Aorta (tissue), 5 donors: ENCODE measurements around the gene RGL3. TPM values are rescaled to one million over a fixed set of nuclear protein-coding genes. Genes with fewer than 3 reads are reported as not detected.
A peak's percentile ranks its signal among the peaks of the same experiment; 100 is the strongest.
"Not testable (repeated sequence)": the region's sequence is repeated elsewhere in the genome, so short reads cannot be mapped to it uniquely, and the experiment has no call there.

Source experiments
- ATAC-seq: fragments of 200-7000 bp; cut with Tn5 transposase; one replicate; pipeline ENCODE4 v1.9.1; 2022; ENCODE audit warnings: moderate library complexity; ENCODE audit not compliant: low FRiP score
- DNase-seq, 2 donors: peaks; one replicate each; pipeline ENCODE4 v3.0.0-alpha.2; 2020
- H3K27ac ChIP-seq, 2 donors: one replicate each; pipeline ENCODE4 v1.5.1; 2013; ENCODE audit warnings: low read length in 2 of 2, mild to moderate bottlenecking in 2 of 2, moderate library complexity in 2 of 2, control low read depth in 1 of 2, inconsistent platforms in 1 of 2, low read depth in 1 of 2
- H3K27me3 ChIP-seq, 2 donors: one replicate each; pipeline ENCODE4 v1.6.1; 2013; ENCODE audit warnings: control low read depth in 1 of 2, low read length in 1 of 2, mild to moderate bottlenecking in 1 of 2, moderate library complexity in 1 of 2; ENCODE audit not compliant: insufficient read depth in 2 of 2, control insufficient read depth in 1 of 2
- H3K36me3 ChIP-seq, 2 donors: one replicate each; pipeline ENCODE4 v1.6.1; 2013; ENCODE audit warnings: control low read depth in 1 of 2, low read length in 1 of 2, mild to moderate bottlenecking in 1 of 2; ENCODE audit not compliant: insufficient read depth in 2 of 2, control insufficient read depth in 1 of 2
- H3K4me1 ChIP-seq, 2 donors: one replicate each; pipeline ENCODE4 v1.6.1; 2013; ENCODE audit warnings: low read length in 2 of 2, control low read depth in 1 of 2, mild to moderate bottlenecking in 1 of 2, moderate library complexity in 1 of 2; ENCODE audit not compliant: insufficient read depth in 2 of 2, control insufficient read depth in 1 of 2
- H3K4me3 ChIP-seq, 2 donors: one replicate each; pipeline ENCODE4 v1.5.1; 2013; ENCODE audit warnings: low read length in 2 of 2, control low read depth in 1 of 2, mild to moderate bottlenecking in 1 of 2
- H3K9me3 ChIP-seq: one replicate; pipeline ENCODE4 v1.6.1; 2013; ENCODE audit warnings: mild to moderate bottlenecking, low read length; ENCODE audit not compliant: control insufficient read depth
- WGBS, 2 donors: extraction: QIAGEN DNeasy Blood & Tissue Kit; methylation state at CpG; one replicate each; pipeline ENCODE4 v1.1.7; 2013; 5-methylcytosine and 5-hydroxymethylcytosine counted together
- intact Hi-C, 2 donors: fragments of 100-400 bp; cut with DNase I; formaldehyde crosslinking; loops; one replicate each; pipeline versions ENCODE4 v1.14.2 to v1.15.0; 2022
- polyA plus RNA-seq, 2 donors: library from polyadenylated mRNA; stranded (reverse); fragments of 200-250 nt; gene quantifications; one replicate each; pipeline ENCODE4 v1.2.3, GENCODE V29; 2013
- total RNA-seq, 2 donors: library from RNA; stranded (reverse); fragmentation: NEBNext Ultra II Directional; extraction: Animal tissue kit (Norgen Biotek cat#: 25700); gene quantifications; one replicate each; pipeline ENCODE4 v1.2.1, GENCODE V29; 2021
- donor health status: healthy with polysubstance abuse.
- donor health status: Bipolar disorder and iron deficiency.
- donor health status: DM: no; HTN: no; CAD: no.
- donor health status: DM: no; HTN: no; CAD: no.
- donor health status: DM: yes; HTN: yes; CAD: no.

Gene RGL3
- total and polyA plus RNA-seq, 4 donors = 14.5 to 78.5 (median 40.9) TPM

DNA sequence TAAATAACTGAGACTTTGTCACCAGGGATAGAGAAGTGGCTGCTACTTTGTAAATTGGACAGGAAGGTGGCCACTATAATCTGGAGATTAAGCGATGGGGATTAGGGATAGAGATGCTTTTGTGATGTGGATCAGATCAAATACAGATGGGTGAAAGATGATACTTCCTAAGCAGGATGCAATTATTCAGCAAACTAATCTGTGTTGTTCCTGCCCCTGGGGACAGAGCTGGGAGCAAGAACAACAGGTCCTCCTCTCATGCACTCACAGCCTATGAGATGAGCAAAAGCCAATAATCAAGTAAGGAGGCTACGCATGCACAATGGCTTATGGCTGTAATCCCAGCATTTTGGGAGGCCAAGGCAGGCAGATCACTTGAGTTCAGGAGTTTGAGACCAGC lies 4.6 kb downstream of the RGL3 start:
- Histone ChIP-seq H3K27me3 (no peaks in the 10 kb centered on the region), H3K9me3 (no peaks in the 10 kb centered on the region), H3K4me3 (no peak overlapping the region), H3K36me3 (no peaks in the 10 kb centered on the region), H3K27ac (no peak overlapping the region), H3K4me1 (no peaks in the 10 kb centered on the region)
- intact Hi-C loops = no loop called here
- ATAC-seq (no peak), DNase-seq (no peak)
- 93% methylated on average over 2 of the region's 2 CpGs for WGBS, 2 donors

DNA sequence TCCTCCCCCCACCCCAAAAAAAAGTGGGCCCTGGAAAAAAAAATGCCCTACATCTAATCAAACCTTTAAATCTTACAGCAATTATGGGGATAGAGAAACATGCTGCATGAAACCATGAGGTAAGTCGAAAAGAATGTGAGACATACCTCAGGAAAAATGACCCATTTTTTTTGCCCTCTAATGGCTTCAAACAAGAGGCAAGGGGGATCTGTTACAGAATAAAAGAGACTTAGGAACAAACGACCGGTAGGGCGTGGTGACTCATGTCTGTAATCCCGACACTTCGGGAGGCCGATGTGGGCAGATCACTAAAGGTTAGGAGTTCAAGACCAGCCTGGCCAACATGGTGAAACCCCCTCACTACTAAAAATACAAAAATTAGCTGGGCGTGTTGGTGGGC lies 8.4 kb downstream of the RGL3 start:
- intact Hi-C loops = no loop called here
- WGBS, 2 donors = 64 to 71% methylated on average over 8 of the region's 8 CpGs

GRCh38 chr19:11408591-11408990 lies 10.5 kb downstream of the RGL3 start:
- Histone ChIP-seq H3K9me3 (no peaks in the 10 kb centered on the region), H3K36me3 (no peaks in the 10 kb centered on the region), H3K27me3 (no peaks in the 10 kb centered on the region), H3K4me3 (no peak overlapping the region), H3K27ac (no peak overlapping the region), H3K4me1 (no peaks in the 10 kb centered on the region)
- intact Hi-C loops = no loop called here
- 83 to 90% methylated on average over 4 of the region's 4 CpGs for WGBS, 2 donors
- ATAC-seq = no peak
- no peak for DNase-seq

More for the DNA sequence above, 8.4 kb downstream of the RGL3 start:
- DNase-seq (no peak), ATAC-seq (no peak)
- Histone ChIP-seq H3K27me3 (no peaks in the 10 kb centered on the region), H3K27ac (no peak overlapping the region), H3K9me3 (no peaks in the 10 kb centered on the region), H3K36me3 (no peaks in the 10 kb centered on the region), H3K4me1 (no peaks in the 10 kb centered on the region), H3K4me3 (no peak overlapping the region)

DNA sequence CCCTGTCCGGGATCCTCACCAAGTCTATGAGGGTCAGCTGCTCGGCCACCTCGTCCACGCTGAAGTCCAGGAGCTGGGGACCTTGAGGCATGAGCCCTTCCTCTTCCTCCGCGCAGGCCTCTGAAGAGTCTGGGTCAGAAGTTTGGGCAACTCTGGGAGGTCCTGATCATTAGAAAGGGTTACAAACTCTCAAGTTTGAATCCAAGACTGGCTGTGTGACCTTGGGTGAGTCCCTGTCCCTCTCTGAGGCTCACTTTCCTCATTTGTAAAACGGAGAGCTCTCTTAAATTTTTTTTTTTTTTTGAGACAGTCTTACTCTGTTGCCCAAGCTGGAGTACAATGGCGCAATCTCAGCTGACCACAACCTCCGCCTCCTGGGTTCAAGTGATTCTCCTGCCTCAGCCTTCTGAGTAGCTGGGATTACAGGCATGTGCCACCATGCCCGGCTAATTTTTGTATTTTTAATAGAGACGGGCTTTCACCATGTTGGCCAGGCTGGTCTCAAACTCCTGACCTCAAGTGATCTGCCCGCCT lies 12.3 kb downstream of the RGL3 start:
- H3K4me1 ChIP-seq, DNase-seq, intact Hi-C loops, H3K4me3 ChIP-seq, ATAC-seq, H3K27ac ChIP-seq, H3K27me3 ChIP-seq, H3K9me3 ChIP-seq, H3K36me3 ChIP-seq: not testable (repeated sequence)
- WGBS, 2 donors = 80 to 86% methylated on average over 12 of the region's 12 CpGs

DNA sequence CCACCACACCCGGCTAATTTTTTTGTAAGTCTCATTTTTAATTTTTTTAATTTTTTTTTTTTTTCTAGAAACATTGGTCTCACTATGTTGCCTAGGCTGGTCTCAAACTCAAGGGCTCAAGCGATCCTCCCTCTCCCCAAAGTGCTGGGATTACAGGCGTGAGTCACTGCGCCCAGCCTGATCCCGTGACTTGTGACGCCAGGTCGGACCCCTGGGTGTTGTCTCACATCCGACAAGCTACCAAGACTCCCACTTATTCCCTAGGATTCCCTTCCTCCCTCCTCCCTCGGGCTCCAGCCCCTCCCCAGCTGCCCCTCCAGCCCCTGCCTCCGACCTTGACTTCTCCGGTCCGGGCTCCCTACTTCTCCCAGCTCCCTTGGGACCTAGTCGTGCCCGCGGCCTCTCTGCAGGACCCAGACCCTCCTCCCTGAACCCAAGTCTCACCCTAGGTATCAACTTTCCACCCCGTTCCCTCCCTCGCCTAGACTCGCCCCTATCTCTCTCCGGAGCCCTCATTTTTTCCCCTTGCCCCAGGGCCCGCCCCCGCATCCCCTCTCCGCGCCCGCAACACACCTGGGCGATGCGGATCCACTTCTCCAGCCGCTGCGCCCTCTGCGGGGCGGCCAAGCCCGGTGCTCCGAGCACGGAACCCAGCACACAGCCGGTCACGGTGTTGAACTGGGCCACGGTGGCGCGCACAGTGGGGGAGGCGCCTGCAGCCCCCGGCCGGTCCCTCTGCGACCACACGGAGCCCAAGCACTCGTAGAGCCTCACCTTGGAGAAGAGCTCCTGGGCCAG lies 13.1 kb downstream of the RGL3 start:
- Histone ChIP-seq H3K27ac (no peak overlapping the region), H3K4me1 (no peaks in the 10 kb centered on the region), H3K27me3 (no peaks in the 10 kb centered on the region), H3K4me3 (no peak overlapping the region), H3K36me3 (no peaks in the 10 kb centered on the region), H3K9me3 (no peaks in the 10 kb centered on the region)
- DNase-seq = peak in 1 of 2 donors; percentile 75
- ATAC-seq = no peak
- intact Hi-C loops = no loop called here
- WGBS, 2 donors = 25 to 45% methylated on average over 44 of the region's 44 CpGs

DNA sequence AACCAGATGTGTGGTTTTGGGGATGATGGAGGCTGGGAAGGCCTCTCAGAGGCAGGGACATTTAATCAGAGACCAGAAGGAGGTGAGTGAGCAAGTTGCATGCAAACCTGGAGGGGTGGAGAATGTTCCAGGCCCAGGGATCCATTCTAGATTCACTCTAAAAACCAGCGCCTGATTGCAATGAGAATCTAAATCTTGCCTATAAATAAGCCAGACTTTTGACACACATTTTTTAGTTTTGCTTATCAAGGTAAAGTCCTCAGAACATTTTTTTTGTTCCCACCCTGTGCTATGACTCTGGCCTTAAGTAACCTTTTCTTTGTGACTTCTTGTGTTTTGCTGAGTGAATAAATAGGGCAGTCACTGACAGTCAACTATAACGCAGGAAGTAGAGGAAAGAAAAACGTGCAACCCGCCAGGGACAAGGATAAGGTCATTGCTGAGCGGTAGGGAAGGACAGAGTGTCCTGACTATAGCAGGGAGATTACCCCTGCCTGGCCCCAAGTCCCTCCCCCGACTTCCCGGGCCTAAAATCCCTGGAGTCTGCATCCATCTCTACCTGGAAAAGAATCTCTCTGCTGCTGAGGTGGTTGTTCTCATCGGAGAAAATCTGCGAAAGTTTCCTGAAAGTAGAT lies 14.4 kb downstream of the RGL3 start:
- Histone ChIP-seq H3K27ac (no peak overlapping the region), H3K27me3 (no peaks in the 10 kb centered on the region), H3K36me3 (no peaks in the 10 kb centered on the region), H3K9me3 (no peaks in the 10 kb centered on the region), H3K4me1 (no peaks in the 10 kb centered on the region), H3K4me3 (no peak overlapping the region)
- WGBS, 2 donors = 55 to 66% methylated on average over 9 of the region's 9 CpGs
- DNase-seq = no peak
- intact Hi-C loops = no loop called here
- no peak for ATAC-seq

DNA sequence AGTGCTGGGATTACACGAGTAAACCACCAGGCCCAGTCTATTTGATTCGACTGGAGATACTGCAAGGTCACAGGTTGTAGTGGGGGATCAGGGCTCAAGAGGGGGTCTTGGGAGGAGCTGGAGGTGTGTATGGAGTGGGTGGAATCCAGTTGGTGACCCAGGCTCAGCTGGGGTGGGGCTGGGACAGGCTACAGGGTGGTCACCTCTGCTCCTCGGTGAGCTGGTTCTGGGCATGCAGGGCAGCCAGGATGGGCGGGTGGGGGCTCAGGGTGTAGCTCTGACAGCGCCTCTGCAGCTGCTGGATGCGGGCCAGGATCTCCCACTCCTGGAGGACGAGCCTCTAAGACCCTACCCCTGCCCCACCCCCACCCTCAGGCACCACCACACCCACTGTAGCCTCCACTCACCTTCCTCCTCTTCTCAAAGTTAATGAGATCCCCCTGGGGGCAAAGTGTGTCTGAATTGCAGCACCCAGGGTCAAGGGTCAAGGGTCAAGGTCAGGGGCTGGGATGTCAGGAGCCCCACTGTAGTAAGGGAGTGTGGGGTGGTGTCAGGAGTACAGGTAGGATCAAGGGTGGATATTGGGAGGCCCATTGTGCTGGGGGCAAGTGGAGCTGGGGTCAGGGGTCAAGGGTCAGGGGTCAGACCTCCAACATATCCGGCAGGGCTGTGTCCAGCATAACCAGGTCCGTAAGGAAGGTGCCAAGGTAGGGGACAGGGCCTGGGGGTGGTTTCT lies 17.1 kb downstream of the RGL3 start:
- 80 to 83% methylated on average over 8 to 9 of the region's 9 CpGs for WGBS, 2 donors
- Histone ChIP-seq H3K4me3 (no peak overlapping the region), H3K27me3 (no peaks in the 10 kb centered on the region), H3K4me1 (no peaks in the 10 kb centered on the region), H3K36me3 (no peaks in the 10 kb centered on the region), H3K27ac (no peak overlapping the region), H3K9me3 (no peaks in the 10 kb centered on the region)
- intact Hi-C loops = no loop called here
- ATAC-seq (no peak), DNase-seq (no peak)

GRCh38 chr19:11400798-11401197 lies 18.3 kb downstream of the RGL3 start:
- 68% methylated on average over 1 of the region's 1 CpG for WGBS, 2 donors
- H3K9me3 ChIP-seq = no peaks in the 10 kb centered on the region
- H3K36me3 ChIP-seq = no peaks in the 10 kb centered on the region
- ATAC-seq (no peak), DNase-seq (no peak)
- intact Hi-C loops = no loop called here
- no peaks in the 10 kb centered on the region for H3K4me1 ChIP-seq
- H3K27ac ChIP-seq = no peak overlapping the region
- H3K27me3 ChIP-seq = no peaks in the 10 kb centered on the region
- H3K4me3 ChIP-seq = no peak overlapping the region
